Heart right ventricle (tissue), 16 donors: ENCODE measurements around the gene HOXA3. TPM values are rescaled to one million over a fixed set of nuclear protein-coding genes. Genes with fewer than 3 reads are reported as not detected.

Experiments
- ATAC-seq, 8 donors: fragments of 200-7000 bp; cut with Tn5 transposase; one replicate each; pipeline ENCODE4 v1.9.1; 2020; ENCODE audit warnings: mild to moderate bottlenecking in 8 of 8, moderate library complexity in 8 of 8, moderate number of reproducible peaks in 1 of 8
- DNase-seq, 2 donors: peaks; one replicate each; pipeline ENCODE4 v3.0.0-alpha.2; 2020
- H3K27ac ChIP-seq, 10 donors: fragments of 200-600 bp; sonication (generic) in 2 of 10; one replicate each; pipeline versions ENCODE4 v1.5.0 to v1.8.0; 2020 to 2022; ENCODE audit warnings: mild to moderate bottlenecking in 3 of 10
- H3K27me3 ChIP-seq, 7 donors: fragments of 200-600 bp; one replicate each; pipeline ENCODE4 v1.8.0; 2021 to 2022; ENCODE audit warnings: mild to moderate bottlenecking in 2 of 7
- H3K36me3 ChIP-seq, 9 donors: fragments of 200-600 bp; sonication (generic) in 1 of 9; one replicate each; pipeline versions ENCODE4 v1.5.0 to v1.8.0; 2020 to 2022; ENCODE audit warnings: mild to moderate bottlenecking in 2 of 9
- H3K4me1 ChIP-seq, 9 donors: fragments of 200-600 bp; sonication (generic) in 1 of 9; one replicate each; pipeline versions ENCODE4 v1.5.0 to v1.8.0; 2020 to 2022; ENCODE audit warnings: mild to moderate bottlenecking in 4 of 9
- H3K4me3 ChIP-seq, 10 donors: fragments of 200-600 bp; sonication (generic) in 2 of 10; one replicate each; pipeline versions ENCODE4 v1.5.0 to v1.8.0; 2020 to 2022; ENCODE audit warnings: mild to moderate bottlenecking in 7 of 10, moderate library complexity in 2 of 10
- H3K9me3 ChIP-seq, 11 donors: fragments of 200-600 bp in 10 of 11; sonication (generic) in 2 of 11; one replicate each; pipeline versions ENCODE4 v1.5.0 to v1.8.0; 2013 to 2022; ENCODE audit warnings: mild to moderate bottlenecking in 2 of 11, control low read depth in 1 of 11, moderate library complexity in 1 of 11
- CTCF ChIP-seq, 9 donors: fragments of 200-600 bp; sonication (generic) in 2 of 9; IDR thresholded peaks; one replicate each; pipeline versions ENCODE4 v1.5.0 to v1.8.0; 2021 to 2022; ENCODE audit warnings: antibody characterized with exemption in 9 of 9, mild to moderate bottlenecking in 5 of 9, moderate library complexity in 1 of 9
- WGBS, 2 donors: extraction: QIAGEN DNeasy Blood & Tissue Kit; methylation state at CpG; one replicate each; pipeline ENCODE4 v1.1.7; 2013; ENCODE audit warnings: inconsistent platforms in 1 of 2; 5-methylcytosine and 5-hydroxymethylcytosine counted together
- intact Hi-C, 10 donors: fragments of 100-400 bp; cut with DNase I; formaldehyde crosslinking; loops; one replicate each; pipeline versions ENCODE4 v1.11.1 to v1.14.2; 2022
- polyA plus RNA-seq, 2 donors: library from polyadenylated mRNA; stranded (reverse); fragments of 200-250 nt; gene quantifications; one replicate each; pipeline ENCODE4 v1.2.3, GENCODE V29; 2013
- total RNA-seq, 10 donors: library from RNA; stranded (reverse); fragmentation: NEBNext Ultra II Directional in 3 of 10; extraction: Animal tissue kit (Norgen Biotek cat#: 25700) in 3 of 10; gene quantifications; one replicate each; pipeline versions ENCODE4 v1.2.1 to v1.2.4, GENCODE V29; 2021 to 2023
- donor health status: Arrhythmogenic right ventricular cardiomyopathy.
- donor health status: ischemic (EF 13 %, LVEDD 7.1; RV severe dilation, severe dysfunction).
- donor health status: healthy with polysubstance abuse.
- donor health status: DM: no; HTN: yes; CAD: no.
- donor health status: DM: no; HTN: no; CAD: no.
- donor health status: ischemic (EF 25% LVEDD 6.9; RV normal size, moderate dysfunction).
- donor health status: ischemic (EF 25% LVEDD 5.7; RV mildly dilated, moderate dysfunction).
- donor health status: healthy.
- donor health status: DM: yes; HTN: yes; CAD: no.
- donor health status: Ischemic cardiomyopathy.
- donor health status: ischemic (EF 35%, LVEDD 5.7; RV mildly dilated, moderate dysfunction).
- donor health status: nonischemic (EF 11% LVEDD 7.7; RV severe dilation, severe dysfunction).
- donor health status: DM: yes; HTN: yes; CAD: no.
- donor health status: PGD.
- donor health status: ischemic (EF 29% LVEDD 5.4; RV normal size, mild dysfunction).
- donor health status: nonischemic (EF 23%, LVEDD 6.1; RV moderate dilation, normal function).

HOXA3 gene
- total and polyA plus RNA-seq, 12 donors, result 0.11 to 1.5 (median 0.24) TPM; not detected in 2

GRCh38 chr7:27124902-27125689 is 27.3 kb downstream of the HOXA3 start:
- Histone ChIP-seq H3K36me3 (no peaks in the 10 kb centered on the region), H3K9me3 (no peaks in the 10 kb centered on the region), H3K4me1 (peaks cover 0 to 6% (median 0%) of the 10 kb centered on the region in 9 donors), H3K4me3 (no peak overlapping the region), H3K27ac (no peak overlapping the region), H3K27me3 (peaks cover 26 to 98% (median 98%) of the 10 kb centered on the region in 7 donors)
- no peak for DNase-seq
- TF ChIP-seq CTCF (IDR thresholded peaks at IDR 0.05), result no peak
- no peak for ATAC-seq
- WGBS, 2 donors, result 24 to 27% methylated on average over 8 of the region's 8 CpGs
- intact Hi-C loops, result no loop called here

DNA sequence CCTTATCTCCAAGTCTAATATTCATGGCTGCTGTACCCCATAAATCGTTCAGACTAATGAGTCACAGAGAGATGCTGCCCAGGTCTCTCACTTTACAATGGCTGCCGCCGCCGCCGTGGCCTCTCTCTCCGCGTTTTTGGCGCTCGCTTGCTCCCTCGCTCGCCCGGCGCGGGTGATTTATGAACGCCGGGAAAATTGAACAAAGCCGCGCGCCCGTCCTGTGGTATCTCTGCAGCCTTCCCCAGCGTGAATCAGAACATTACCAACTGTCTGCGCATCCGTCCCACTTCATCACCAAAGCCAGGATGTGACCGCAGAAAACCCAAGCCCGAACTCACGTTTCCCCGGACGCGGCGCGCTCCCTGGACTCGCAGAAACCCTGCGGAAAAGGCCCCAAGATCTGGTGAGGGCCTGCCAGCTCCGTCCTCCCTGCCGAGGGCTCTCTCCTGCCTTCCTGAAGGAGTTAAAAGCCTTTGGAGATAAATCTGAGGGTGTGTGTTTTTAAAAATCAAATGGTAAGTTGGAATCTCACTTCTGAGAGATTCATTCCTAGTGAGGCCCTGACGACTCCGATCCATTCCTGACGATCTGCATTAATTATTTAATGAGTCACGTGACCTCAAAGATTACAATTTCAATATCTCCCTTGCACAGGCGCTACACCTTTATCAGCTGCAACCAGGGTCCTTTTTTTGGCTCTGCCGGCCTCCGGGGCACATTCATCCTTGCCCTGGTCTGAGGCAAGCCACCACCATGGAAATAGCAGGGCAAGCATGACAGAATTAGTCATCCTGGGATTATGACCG is 28.1 kb downstream of the HOXA3 start:
- no peak for TF ChIP-seq CTCF (IDR thresholded peaks at IDR 0.05)
- H3K27ac ChIP-seq, result no peak overlapping the region
- DNase-seq (no peak), ATAC-seq (no peak)
- 14 to 29% methylated on average over 43 of the region's 43 CpGs for WGBS, 2 donors
- no peaks in the 10 kb centered on the region for H3K9me3 ChIP-seq
- no peak overlapping the region for H3K4me3 ChIP-seq
- intact Hi-C loops, result no loop called here
- H3K27me3 ChIP-seq, result peaks cover 21 to 99% (median 98%) of the 10 kb centered on the region in 7 donors
- H3K4me1 ChIP-seq, result peaks cover 0 to under 1% (median 0%) of the 10 kb centered on the region in 9 donors
- H3K36me3 ChIP-seq, result no peaks in the 10 kb centered on the region

GRCh38 chr7:27123477-27124053 is 28.8 kb downstream of the HOXA3 start:
- H3K27me3 ChIP-seq, result peaks cover 13 to 99% (median 98%) of the 10 kb centered on the region in 7 donors
- intact Hi-C loops, result no loop called here
- 24 to 29% methylated on average over 26 of the region's 26 CpGs for WGBS, 2 donors
- no peaks in the 10 kb centered on the region for H3K36me3 ChIP-seq
- DNase-seq, result no peak
- H3K4me3 ChIP-seq, result no peak overlapping the region
- ATAC-seq, result no peak
- H3K4me1 ChIP-seq, result no peaks in the 10 kb centered on the region
- no peak overlapping the region for H3K27ac ChIP-seq
- H3K9me3 ChIP-seq, result no peaks in the 10 kb centered on the region
- TF ChIP-seq CTCF (IDR thresholded peaks at IDR 0.05), result no peak

GRCh38 chr7:27123007-27123476 is 29.3 kb downstream of the HOXA3 start:
- peaks cover 0 to 4% (median 0%) of the 10 kb centered on the region in 9 donors for H3K4me1 ChIP-seq

More at GRCh38 chr7:27123007-27123476, 29.3 kb downstream of the HOXA3 start:
- intact Hi-C loops, result no loop called here
- 16 to 27% methylated on average over 14 of the region's 14 CpGs for WGBS, 2 donors
- Histone ChIP-seq H3K4me3 (peak overlapping the region in 1 of 10 donors; percentile 12), H3K27me3 (peaks cover 13 to 99% (median 98%) of the 10 kb centered on the region in 7 donors), H3K27ac (peak overlapping the region in 1 of 10 donors; percentile 11), H3K36me3 (no peaks in the 10 kb centered on the region), H3K9me3 (no peaks in the 10 kb centered on the region)
- no peak for TF ChIP-seq CTCF (IDR thresholded peaks at IDR 0.05)
- DNase-seq (no peak), ATAC-seq (no peak)
